ENCODE measurements around the gene CDH15.

The CDH15 gene

GRCh38 chr16:89171216-89172170, at the start of gene CDH15:
CDH15 (plus strand) TSS chr16:89171748; CDS start chr16:89171832, 84 bp downstream.
- DNase-seq (ENCODE audit: low spot score), result peak; percentile 72

- no peak for DNase-seq (ENCODE audit: low spot score)
Measured at GRCh38 chr16:89122322-89122851, 49.2 kb upstream of the CDH15 start.

GRCh38 chr16:89123001-89123830, 48.3 kb upstream of the CDH15 start:
- DNase-seq (ENCODE audit: low spot score), result no peak

- no peak for DNase-seq (ENCODE audit: low spot score)
Measured at GRCh38 chr16:89123831-89124100, 47.8 kb upstream of the CDH15 start.

- no peak for DNase-seq (ENCODE audit: low spot score)
Measured at GRCh38 chr16:89129378-89129777, 42.2 kb upstream of the CDH15 start.

GRCh38 chr16:89130448-89130847, 41.1 kb upstream of the CDH15 start:
- no peak for DNase-seq (ENCODE audit: low spot score)

GRCh38 chr16:89131783-89132182, 39.8 kb upstream of the CDH15 start:
- no peak for DNase-seq (ENCODE audit: low spot score)

GRCh38 chr16:89132194-89133005, 39.1 kb upstream of the CDH15 start:
- DNase-seq (ENCODE audit: low spot score), result no peak

GRCh38 chr16:89133457-89134127, 38.0 kb upstream of the CDH15 start:
- DNase-seq (ENCODE audit: low spot score), result no peak

GRCh38 chr16:89134269-89134668, 37.3 kb upstream of the CDH15 start:
- no peak for DNase-seq (ENCODE audit: low spot score)

GRCh38 chr16:89135166-89135565, 36.4 kb upstream of the CDH15 start:
- no peak for DNase-seq (ENCODE audit: low spot score)

- no peak for DNase-seq (ENCODE audit: low spot score)
Measured at GRCh38 chr16:89135971-89136765, 35.4 kb upstream of the CDH15 start.

GRCh38 chr16:89136931-89137330, 34.6 kb upstream of the CDH15 start:
- DNase-seq (ENCODE audit: low spot score), result no peak

- DNase-seq (ENCODE audit: low spot score), result no peak
Measured at GRCh38 chr16:89137666-89138512, 33.7 kb upstream of the CDH15 start.

GRCh38 chr16:89138513-89138795, 33.1 kb upstream of the CDH15 start:
- no peak for DNase-seq (ENCODE audit: low spot score)

- DNase-seq (ENCODE audit: low spot score), result no peak
Measured at GRCh38 chr16:89138843-89139520, 32.6 kb upstream of the CDH15 start.

GRCh38 chr16:89139907-89140361, 31.6 kb upstream of the CDH15 start:
- DNase-seq (ENCODE audit: low spot score), result no peak

GRCh38 chr16:89140401-89140800, 31.1 kb upstream of the CDH15 start:
- no peak for DNase-seq (ENCODE audit: low spot score)
